Dermis microvascular lymphatic vessel endothelial cell (primary cell): ENCODE measurements around the gene ANKRD36B. TPM values are rescaled to one million over a fixed set of nuclear protein-coding genes. Genes with fewer than 3 reads are reported as not detected.
A peak's percentile ranks its signal among the peaks of the same experiment; 100 is the strongest.
"Not testable (repeated sequence)": the region's sequence is repeated elsewhere in the genome, so short reads cannot be mapped to it uniquely, and the experiment has no call there.

Experiments used
- DNase-seq, 2 donors: peaks; one replicate each; pipeline versions ENCODE4 v3.0.0 to v3.0.0-alpha.2; 2010; ENCODE audit warnings: low read depth in 2 of 2
- total RNA-seq: library from RNA; depleted of rRNA; stranded (reverse); fragments of >200 nt; gene quantifications from 2 replicates; pipeline ENCODE4 v1.2.1, GENCODE V29; 2014

Gene ANKRD36B
- total RNA-seq, 1 donor from 2014 or later = 45.3 TPM

- DNase-seq = not testable (repeated sequence)
Observed at GRCh38 chr2:97549058-97549457, 40.6 kb downstream of the ANKRD36B start.

GRCh38 chr2:97548536-97548935 is 41.1 kb downstream of the ANKRD36B start:
- peak; percentile 5 to 35 for DNase-seq

- peak; percentile 30 to 63 for DNase-seq
Observed at GRCh38 chr2:97546711-97547110, 43.0 kb downstream of the ANKRD36B start.

- DNase-seq = not testable (repeated sequence)
Observed at GRCh38 chr2:97544911-97545310, 44.8 kb downstream of the ANKRD36B start.

- DNase-seq = not testable (repeated sequence)
Observed at GRCh38 chr2:97525904-97526303, 63.8 kb downstream of the ANKRD36B start.

GRCh38 chr2:97523816-97524215 is 65.9 kb downstream of the ANKRD36B start:
- DNase-seq = not testable (repeated sequence)

- DNase-seq = not testable (repeated sequence)
Observed at GRCh38 chr2:97522916-97523555, 66.6 kb downstream of the ANKRD36B start.

- not testable (repeated sequence) for DNase-seq
Observed at GRCh38 chr2:97495651-97496050, 94.0 kb downstream of the ANKRD36B start.

GRCh38 chr2:97490141-97490540 is 99.5 kb downstream of the ANKRD36B start:
- peak in 1 of 2 donors; percentile 0 for DNase-seq

Other genes starting within 250 kb of the ANKRD36B start
- gene COX5B, start 56.2 kb upstream of the ANKRD36B start, total RNA-seq = 320 and 449 TPM in 2 replicates
- 62.0 and 80.9 TPM in 2 replicates for gene ACTR1B, start 74.2 kb upstream of the ANKRD36B start, total RNA-seq
- gene C2orf92, start 79.8 kb upstream of the ANKRD36B start, total RNA-seq = 1.5 and 2.3 TPM in 2 replicates
- 0.13 TPM in 2 replicates for gene ZAP70, start 123.7 kb upstream of the ANKRD36B start, total RNA-seq